Inferior parietal cortex (tissue), 1 donor: ENCODE measurements around the gene GNB1L.

Experiments used
- DNase-seq: peaks from one replicate; pipeline ENCODE4 v3.0.0-alpha.2; 2016; ENCODE audit errors: extremely low spot score

GNB1L gene

GRCh38 chr22:19733755-19734154 is 120.9 kb downstream of the GNB1L start:
- DNase-seq: no peak
